ENCODE measurements around the gene ADORA3. TPM values are rescaled to one million over a fixed set of nuclear protein-coding genes. Genes with fewer than 3 reads are reported as not detected.

Gene ADORA3
- total RNA-seq, 2 experiments from 2014 or later = 0.17 TPM; not detected in 1

DNA sequence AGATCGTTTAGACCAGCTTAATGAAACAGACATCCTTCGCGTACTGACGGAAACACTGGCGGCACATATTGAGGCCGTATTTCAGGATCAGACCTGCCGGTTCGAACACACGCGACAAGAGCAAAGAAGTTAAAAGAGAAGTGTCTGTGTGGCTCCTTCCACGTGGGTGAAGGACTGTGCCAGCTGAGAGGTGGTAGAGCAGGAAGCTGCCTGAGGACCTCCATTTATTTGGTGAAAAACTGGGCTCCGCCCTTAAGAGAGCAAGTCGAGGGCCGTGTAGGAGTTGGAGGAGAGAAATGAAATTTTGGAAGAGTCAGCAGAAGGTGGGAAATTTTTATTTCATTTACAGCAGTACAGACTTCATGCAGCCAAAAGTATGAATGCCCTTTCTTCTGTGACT lies 38.8 kb upstream of the ADORA3 start:
- ChIA-PET CTCF (ENCODE audit: unreplicated experiment) (no interaction called here), POLR2A (interaction anchor here (0.7 to 1.1 kb wide), 2 partner anchors 164 to 671 kb away, joined by 4 to 5 read pairs; no protein-coding TSS in a partner anchor)
- no peaks in the 10 kb centered on the region for H3K9me3 ChIP-seq (ENCODE audit: low read length)
- H4K20me1 ChIP-seq (ENCODE audit: insufficient read depth, low read length) = no peaks in the 10 kb centered on the region
- no TSS peak for BruUV-seq (replicated peaks)
- no peaks in the 10 kb centered on the region for H3K9me2 ChIP-seq (ENCODE audit: insufficient read depth, low read length)
- no peak overlapping the region for H2AFZ ChIP-seq (ENCODE audit: low read length)
- intact Hi-C loops (cut with micrococcal nuclease; ENCODE audit: unreplicated experiment) = no loop called here
- no peak for DNase-seq (ENCODE audit: low spot score)
- TF ChIP-seq CTCF (conservative IDR thresholded peaks at IDR 0.05; ENCODE audit: low read length) (no peak), EZH2phosphoT487 (IDR thresholded peaks at IDR 0.05; ENCODE audit: borderline replicate concordance, low read depth, low read length) (no peak)
- H3K79me2 ChIP-seq (ENCODE audit: insufficient read depth, low read depth, low read length) = no peaks in the 10 kb centered on the region
- no peak overlapping the region for H3K4me2 ChIP-seq (ENCODE audit: low read length)
- no peak overlapping the region for H3K27ac ChIP-seq (ENCODE audit: low read depth, low read length, poor library complexity, severe bottlenecking)
- no peaks in the 10 kb centered on the region for H3K4me1 ChIP-seq (ENCODE audit: insufficient read depth, low read length, poor library complexity, severe bottlenecking)
- no peak overlapping the region for H3K4me3 ChIP-seq (ENCODE audit: low read depth, low read length, poor library complexity, severe bottlenecking)
- H3K36me3 ChIP-seq (ENCODE audit: insufficient read depth, low read length) = no peaks in the 10 kb centered on the region

GRCh38 chr1:111541721-111542120 lies 38.3 kb upstream of the ADORA3 start:
- no peak overlapping the region for H3K27ac ChIP-seq (ENCODE audit: low read depth, low read length, poor library complexity, severe bottlenecking)
- H3K79me2 ChIP-seq (ENCODE audit: insufficient read depth, low read depth, low read length) = no peaks in the 10 kb centered on the region
- no peaks in the 10 kb centered on the region for H3K9me2 ChIP-seq (ENCODE audit: insufficient read depth, low read length)
- H3K4me1 ChIP-seq (ENCODE audit: insufficient read depth, low read length, poor library complexity, severe bottlenecking) = no peaks in the 10 kb centered on the region
- no peaks in the 10 kb centered on the region for H4K20me1 ChIP-seq (ENCODE audit: insufficient read depth, low read length)
- no peaks in the 10 kb centered on the region for H3K36me3 ChIP-seq (ENCODE audit: insufficient read depth, low read length)
- H3K9me3 ChIP-seq (ENCODE audit: low read length) = no peaks in the 10 kb centered on the region
- ChIA-PET CTCF (ENCODE audit: unreplicated experiment) (no interaction called here), POLR2A (interaction anchor here (0.6 to 1.1 kb wide), 3 partner anchors 90 to 670 kb away, joined by 3 to 5 read pairs (median 4); no protein-coding TSS in a partner anchor)
- DNase-seq (ENCODE audit: low spot score) = no peak
- H3K4me2 ChIP-seq (ENCODE audit: low read length) = no peak overlapping the region
- BruUV-seq (replicated peaks) = no TSS peak
- H2AFZ ChIP-seq (ENCODE audit: low read length) = no peak overlapping the region
- intact Hi-C loops (cut with micrococcal nuclease; ENCODE audit: unreplicated experiment) = no loop called here
- no peak overlapping the region for H3K4me3 ChIP-seq (ENCODE audit: low read depth, low read length, poor library complexity, severe bottlenecking)
- TF ChIP-seq EZH2phosphoT487 (IDR thresholded peaks at IDR 0.05; ENCODE audit: borderline replicate concordance, low read depth, low read length) (no peak), CTCF (conservative IDR thresholded peaks at IDR 0.05; ENCODE audit: low read length) (no peak)

DNA sequence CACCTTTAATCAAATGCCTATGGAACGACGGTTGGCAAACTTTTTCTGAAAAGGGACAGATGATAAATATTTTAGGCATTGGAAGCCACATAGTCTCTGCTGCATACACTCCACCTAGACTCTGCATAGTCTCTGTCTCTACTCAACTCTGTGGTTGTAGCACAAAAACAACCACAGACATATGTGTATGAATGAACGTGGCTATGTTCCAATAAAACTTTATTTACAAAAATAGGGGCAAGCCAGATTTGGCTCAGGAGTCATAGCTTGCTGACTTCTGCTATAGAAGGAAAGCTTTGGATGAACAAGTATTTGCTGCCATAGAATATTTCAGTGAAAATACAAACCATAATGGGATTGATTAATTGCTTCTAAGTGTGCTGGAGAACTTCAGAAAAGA lies 37.5 kb upstream of the ADORA3 start:
- TF ChIP-seq CTCF (conservative IDR thresholded peaks at IDR 0.05; ENCODE audit: low read length) (no peak), EZH2phosphoT487 (IDR thresholded peaks at IDR 0.05; ENCODE audit: borderline replicate concordance, low read depth, low read length) (no peak)
- Histone ChIP-seq H3K36me3 (ENCODE audit: insufficient read depth, low read length) (no peaks in the 10 kb centered on the region), H4K20me1 (ENCODE audit: insufficient read depth, low read length) (no peaks in the 10 kb centered on the region), H3K9me2 (ENCODE audit: insufficient read depth, low read length) (no peaks in the 10 kb centered on the region), H3K9me3 (ENCODE audit: low read length) (no peaks in the 10 kb centered on the region), H3K4me1 (ENCODE audit: insufficient read depth, low read length, poor library complexity, severe bottlenecking) (no peaks in the 10 kb centered on the region), H3K4me3 (ENCODE audit: low read depth, low read length, poor library complexity, severe bottlenecking) (no peak overlapping the region), H2AFZ (ENCODE audit: low read length) (no peak overlapping the region), H3K27ac (ENCODE audit: low read depth, low read length, poor library complexity, severe bottlenecking) (no peak overlapping the region), H3K79me2 (ENCODE audit: insufficient read depth, low read depth, low read length) (no peaks in the 10 kb centered on the region), H3K4me2 (ENCODE audit: low read length) (no peak overlapping the region)
- intact Hi-C loops (cut with micrococcal nuclease; ENCODE audit: unreplicated experiment) = no loop called here
- no peak for DNase-seq (ENCODE audit: low spot score)
- no TSS peak for BruUV-seq (replicated peaks)
- ChIA-PET CTCF (ENCODE audit: unreplicated experiment) (no interaction called here), POLR2A (interaction anchor here (1.1 to 1.4 kb wide), 2 partner anchors 8 to 669 kb away, joined by 4 to 5 read pairs; no protein-coding TSS in a partner anchor)
